HG03097 (cell line): ENCODE data around the gene TEX26.
"Not testable (repeated sequence)": the region's sequence is repeated elsewhere in the genome, so short reads cannot be mapped to it uniquely, and the experiment has no call there.

Experiments used
- ATAC-seq: cut with Tn5 transposase; IDR thresholded peaks from one replicate; pipeline ENCODE4 v1.9.1; 2021; ENCODE audit not compliant: unreplicated experiment, low FRiP score

Gene TEX26

DNA sequence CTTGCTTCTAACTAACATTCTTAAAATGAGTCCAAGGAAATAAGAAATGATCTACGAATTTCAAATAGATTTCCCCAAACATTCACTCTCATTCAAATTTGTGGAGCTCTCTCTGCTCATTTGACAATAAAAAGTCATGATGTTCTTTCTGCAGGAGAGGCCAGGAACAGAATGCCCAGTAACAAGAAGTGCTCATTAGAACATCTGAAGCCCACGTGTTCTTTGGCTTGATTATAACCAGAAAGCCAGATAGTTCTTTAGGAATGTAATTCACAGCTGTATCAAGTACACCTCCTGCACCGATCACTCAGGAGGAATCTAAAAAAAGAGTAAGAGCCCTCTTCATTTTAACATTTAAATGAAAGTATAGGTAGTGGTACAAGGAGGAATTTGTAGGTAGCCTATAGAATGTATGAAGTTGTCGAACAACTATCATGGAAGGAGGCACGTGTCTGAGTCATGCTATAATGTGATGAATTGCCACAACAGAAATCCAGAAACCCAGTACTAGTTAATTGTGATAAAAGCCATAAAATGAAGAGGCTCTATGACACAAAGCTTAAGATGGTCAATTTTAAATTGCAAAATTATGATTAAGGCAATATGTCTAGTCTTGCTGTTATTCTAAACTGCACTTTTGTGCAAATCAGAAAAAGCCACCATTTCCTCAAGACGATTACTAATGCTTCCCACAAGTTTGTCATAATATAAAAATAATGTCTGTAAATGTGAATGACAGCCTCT, 13.6 kb upstream of the TEX26 start:
- no peak for ATAC-seq

DNA sequence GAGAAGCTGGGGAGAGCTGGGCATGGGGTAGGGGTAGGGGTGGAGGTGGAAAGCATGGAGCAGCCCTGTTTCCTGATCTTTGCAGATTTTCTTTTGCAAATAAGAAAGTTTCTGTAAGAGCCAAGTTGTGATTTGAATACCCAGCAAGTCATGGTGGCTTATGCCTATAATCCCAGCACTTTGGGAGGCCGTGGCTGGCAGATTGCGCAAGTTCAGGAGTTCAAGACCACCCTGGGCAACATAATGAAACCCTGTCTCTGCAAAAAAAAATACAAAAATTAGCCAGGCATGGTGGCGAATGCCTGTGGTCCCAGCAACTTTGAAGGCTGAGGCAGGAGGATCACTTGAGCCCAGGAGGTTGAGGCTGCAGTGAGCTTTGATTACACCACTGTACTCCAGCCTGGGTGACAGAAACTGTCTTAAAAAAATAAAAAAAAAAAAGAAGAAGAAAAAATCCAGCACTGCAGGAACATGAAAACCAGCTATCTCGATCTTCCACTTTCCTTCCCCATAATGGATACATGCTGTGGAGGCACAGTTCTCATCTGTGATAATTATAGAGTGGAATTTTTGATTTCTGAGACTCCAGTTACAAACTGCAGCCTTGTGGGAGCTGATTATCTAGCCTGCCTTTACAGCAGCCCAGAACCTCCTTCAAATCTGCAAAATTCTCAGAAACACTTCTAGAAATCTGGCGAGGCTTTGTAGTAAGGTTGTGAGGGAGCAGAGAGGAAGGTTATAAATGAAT, 12.1 kb upstream of the TEX26 start:
- no peak for ATAC-seq

DNA sequence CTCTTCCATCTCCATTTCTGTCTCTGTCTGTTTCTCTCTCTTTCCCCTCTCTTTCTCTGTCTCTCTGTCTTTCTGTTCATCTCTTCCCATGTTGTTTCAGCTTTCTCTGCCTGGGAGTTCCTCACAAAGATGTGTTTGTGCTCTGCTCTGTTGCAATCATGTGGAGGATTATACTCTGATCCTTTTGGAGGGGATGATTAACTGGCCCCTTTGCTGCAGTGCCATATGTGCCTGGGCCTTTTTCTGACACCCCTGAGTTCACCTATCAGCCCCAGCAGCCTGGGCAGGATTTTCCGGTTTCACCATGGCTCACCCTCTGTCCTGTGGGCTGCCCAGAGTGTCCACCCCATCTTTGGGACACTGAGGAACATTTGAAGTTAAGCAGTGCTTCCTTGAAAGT, 9.0 kb upstream of the TEX26 start:
- no peak for ATAC-seq

DNA sequence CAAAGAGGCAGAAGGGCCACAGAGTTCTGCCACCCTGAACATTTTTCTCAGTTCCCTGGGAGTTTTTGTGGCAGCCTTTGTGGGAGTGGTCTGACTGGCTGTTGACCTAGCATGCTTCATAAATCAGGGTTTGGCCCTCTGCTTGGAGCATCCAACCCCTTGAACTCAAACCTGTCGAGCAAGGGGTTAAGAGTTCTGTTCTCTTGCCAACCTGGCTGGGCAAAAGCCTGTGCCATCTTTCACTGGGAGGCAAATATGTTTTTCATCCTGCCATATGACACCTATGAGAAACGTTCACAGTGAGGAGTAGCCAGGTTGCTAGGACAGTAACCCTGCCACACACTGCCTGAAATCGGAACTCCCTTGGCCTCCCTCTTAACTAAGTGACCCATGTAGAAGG, 7.7 kb upstream of the TEX26 start:
- no peak for ATAC-seq

DNA sequence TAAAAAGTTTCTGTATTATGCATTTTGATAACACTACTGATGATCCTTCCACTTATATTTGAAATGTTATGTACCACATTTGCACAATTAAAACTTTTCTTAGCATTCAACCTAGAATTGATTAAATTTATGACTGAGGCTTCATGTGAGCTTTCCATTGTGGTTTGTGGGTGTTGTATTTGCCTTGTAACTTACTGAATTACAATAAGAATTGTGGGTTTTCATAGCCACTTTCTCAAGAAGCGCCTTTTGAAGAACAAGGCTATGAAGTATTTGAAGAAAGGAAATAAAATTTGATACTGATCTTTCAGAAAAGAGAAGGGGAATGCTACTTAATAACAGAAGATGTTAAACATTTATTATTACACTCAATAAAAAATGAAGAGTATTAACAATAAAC, 7.0 kb upstream of the TEX26 start:
- no peak for ATAC-seq

DNA sequence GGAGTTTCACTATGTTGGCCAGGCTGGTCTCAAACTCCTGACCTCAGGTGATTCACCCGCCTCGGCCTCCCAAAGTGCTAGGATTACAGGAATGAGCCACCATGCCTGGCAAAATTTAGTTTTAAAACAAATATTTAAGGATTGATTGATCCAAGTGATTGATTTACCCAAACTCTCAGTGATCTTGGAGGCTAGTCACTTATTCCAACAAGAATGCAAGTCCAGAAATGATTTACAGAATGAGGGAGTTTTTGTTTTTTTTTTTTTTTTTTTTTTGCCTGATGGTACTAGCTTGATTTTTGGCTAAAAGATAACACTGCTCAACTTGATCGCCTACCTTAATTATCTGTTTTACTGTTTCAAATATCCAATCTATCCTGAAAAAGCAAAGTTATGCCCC, 5.7 kb upstream of the TEX26 start:
- ATAC-seq, result no peak

DNA sequence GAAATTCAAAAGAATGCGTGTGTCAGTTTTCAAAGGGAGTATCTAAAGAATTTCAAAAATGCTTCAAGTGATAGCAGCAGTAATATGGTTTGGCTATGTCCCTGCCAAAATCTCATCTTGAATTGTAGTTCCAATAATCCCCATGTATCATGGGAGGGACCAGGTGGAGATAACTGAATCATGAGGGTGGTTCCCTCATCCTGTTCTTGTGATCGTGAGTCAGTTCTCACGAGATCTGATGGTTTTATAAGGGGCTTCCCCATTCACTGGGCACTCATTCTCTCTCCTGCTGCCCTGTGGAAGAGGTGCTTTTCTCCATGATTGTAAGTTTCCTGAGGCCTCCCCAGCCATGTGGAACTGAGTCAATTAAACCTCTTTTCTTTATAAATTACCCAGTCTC, 5.3 kb upstream of the TEX26 start:
- not testable (repeated sequence) for ATAC-seq

DNA sequence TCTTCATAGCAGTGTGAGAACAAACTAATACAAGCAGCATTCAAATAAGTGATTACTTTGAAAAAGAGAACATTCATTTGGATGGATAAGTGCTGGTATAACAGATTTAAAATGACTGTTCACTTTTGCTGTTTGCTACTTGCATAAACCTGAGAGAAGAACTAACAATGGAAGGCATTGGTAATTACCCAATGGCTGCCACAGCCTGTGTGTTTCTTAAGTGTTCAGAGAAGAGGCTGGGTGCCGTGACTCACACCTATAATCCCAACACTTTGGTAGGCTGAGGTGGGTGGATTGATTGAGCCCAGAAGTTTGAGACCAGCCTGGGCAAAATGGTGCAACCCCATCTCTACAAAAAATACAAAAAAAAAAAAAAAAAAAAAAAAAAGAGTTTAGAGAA, 4.9 kb upstream of the TEX26 start:
- ATAC-seq, result no peak

DNA sequence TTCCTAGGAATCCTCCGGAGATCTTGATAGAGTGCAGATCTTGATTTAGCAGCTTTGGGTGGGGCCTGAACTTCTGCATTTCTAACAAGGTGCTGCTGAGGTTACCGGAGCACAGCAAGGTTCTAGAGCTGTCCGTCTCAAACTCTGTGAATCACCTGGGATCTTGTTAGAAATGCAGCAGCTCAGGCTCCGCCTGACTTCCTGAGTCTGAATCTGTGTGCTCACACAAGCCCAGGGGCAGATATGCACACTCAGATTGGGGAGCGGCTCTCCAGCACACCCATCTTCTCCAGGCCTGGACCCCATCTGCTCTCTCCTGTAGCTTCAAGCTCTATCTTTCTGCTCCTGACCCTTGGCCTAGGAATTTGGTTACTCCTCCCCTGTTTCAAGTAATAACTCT, 3.5 kb upstream of the TEX26 start:
- ATAC-seq, result no peak

DNA sequence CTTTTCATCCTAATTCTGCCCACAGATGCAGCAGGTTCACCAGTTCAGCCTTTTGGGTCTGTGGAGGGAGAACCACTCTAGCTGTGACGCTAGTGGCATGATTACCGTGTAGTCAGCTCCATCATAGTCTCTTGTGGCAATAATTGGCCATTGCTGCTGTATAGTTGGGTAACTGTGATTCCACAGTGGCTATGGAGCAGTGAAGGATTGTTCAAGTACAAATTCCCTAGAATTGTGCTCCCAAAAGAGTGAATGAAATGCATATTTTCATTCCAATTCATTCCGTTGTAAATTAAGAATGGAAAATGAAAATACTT, 856 bp downstream of the TEX26 start:
- ATAC-seq, result no peak

DNA sequence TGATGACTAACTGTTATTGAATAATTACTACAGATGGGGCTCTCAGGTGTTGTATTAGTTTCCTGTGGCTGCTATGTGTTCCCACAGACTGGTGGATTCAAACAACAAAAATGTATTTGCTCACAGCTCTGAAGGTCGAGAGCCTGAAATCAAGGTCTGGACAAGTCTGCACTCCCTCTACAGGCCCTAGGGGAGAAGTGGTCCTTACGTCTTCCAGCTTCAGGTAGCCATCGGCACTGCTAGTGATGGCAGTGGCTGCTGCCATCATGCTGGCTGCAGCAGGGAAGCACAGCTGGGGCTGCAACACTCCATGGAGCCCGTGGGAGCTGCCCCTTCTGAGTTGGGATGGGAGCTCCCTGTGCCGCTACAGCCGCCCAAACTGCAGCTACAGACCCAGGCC, 1.9 kb downstream of the TEX26 start:
- ATAC-seq, result no peak

DNA sequence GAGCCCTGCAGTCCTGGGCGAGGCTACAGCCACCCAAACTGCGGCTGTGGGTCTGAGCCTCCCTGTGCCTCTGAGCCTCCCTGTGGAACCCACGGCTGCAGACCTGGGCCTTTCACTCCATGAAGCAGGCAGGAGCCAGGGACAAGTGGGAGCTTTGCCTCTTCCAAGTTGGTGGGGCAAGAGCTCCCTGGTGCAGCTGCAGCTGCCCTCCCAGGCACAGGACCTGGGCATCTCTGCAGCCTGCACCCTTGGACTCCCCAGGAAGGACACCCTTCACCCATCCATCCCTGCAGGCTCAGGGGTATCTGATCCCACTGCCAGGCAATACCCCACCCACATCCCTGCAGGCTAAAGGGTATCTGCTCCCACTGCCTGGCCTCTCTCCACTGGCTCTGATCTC, 2.3 kb downstream of the TEX26 start:
- ATAC-seq, result no peak

DNA sequence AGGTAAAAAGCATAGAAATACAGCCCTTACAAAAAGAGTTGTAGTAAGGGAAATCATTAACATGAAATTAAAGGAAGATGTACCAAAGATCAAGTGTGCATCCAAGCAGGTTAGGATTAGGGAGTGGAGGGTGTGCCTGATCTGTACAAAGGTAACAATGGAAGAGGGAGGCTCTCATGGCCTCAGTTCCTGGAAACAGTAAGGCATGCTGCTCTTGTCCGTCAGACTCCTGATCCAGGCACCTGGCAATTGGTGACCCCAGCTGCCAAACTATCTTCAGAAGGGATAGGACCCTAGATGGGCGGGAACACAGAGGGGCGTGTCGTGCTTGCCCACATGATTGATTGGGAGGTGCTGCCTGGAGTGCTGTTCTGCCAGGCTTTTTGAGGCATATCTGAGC, 4.5 kb downstream of the TEX26 start:
- no peak for ATAC-seq

DNA sequence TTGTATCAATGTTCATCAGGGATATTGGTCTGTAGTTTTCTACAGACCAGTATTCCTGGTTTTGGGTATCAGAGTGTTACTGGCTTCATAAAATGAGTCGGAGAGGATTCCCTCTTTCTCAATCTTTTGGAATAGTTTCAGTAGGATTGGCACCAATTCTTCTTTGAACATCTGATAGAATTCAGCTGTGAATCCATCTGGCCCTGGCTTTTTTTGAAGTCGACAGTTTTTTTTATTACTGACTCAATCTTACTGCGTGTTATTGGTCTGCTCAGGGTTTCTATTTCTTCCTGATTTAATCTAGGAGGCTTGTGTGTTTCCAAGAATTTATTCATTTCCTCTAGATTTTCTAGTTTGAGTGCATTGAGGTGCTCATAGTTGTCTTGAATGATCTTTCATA, 11.4 kb downstream of the TEX26 start:
- no peak for ATAC-seq

DNA sequence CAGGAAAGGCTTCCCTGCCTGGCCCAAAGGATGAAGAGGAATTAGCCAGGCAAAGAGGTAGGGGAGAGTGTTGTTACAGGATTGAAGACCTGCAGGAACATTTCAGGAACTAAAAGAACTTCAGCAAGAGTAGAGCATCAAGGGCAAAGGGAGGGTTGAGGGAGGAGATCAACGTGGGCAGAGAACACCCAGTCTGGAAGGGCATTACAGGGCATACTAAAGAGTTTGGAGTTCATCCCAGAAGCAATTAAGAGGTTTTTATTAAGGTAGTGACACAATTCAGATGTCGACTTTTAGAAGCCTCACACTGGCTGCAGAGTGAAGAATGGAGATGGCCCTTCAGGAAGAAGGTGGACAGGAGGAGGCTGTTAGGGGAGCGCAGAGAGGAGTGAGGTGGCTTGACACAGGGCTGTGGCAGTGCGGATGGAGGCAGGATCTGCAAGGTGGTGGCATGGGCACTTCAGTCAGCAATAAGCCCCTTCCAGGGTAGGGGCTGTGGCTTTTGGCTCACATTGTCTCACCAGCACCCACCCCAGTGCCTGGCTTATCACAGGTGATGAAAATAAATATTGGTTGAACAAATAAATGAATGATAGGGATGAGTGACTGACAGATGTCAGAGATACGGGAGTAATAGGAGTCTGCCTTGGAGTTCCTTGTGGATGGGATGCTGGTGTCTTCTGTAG, 24.9 kb downstream of the TEX26 start:
- ATAC-seq, result no peak

DNA sequence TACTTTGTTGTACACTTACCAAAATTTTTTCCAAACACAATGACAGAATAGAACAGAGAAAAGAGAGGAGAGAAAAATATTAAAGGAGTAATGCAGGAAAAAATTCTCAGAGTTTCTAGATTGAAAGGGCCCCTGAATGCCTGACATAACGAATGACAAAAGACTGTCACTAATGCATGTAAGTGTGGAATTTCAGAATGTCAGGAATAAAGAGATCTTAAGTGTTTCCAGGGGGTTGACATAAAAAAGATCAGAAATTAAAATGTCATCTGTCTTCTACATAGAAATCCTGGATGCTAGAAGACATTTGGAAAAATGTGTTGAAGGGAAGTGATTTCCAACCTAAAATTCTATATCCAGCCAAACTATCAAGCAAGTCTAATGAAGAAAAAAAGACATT, 27.2 kb downstream of the TEX26 start:
- no peak for ATAC-seq

DNA sequence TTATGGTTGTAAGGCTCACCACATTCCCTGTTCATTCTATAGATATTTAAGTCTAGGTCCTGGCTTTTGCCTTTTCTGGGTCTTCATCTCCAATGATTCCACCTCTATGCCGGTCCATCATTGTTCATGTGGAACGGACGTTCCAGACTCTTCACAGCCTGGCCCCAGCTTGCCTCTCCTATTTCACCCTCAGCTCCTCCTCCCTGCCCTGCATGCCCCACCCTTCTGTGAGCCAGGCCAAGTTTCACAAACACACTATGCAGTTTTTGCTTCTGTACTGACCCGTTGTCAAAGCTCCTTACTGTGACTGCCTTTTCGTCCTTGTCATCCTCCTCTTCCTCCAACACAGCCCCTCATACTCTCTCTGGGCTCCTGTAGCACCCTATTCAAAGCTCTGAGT, 31.3 kb downstream of the TEX26 start:
- no peak for ATAC-seq

DNA sequence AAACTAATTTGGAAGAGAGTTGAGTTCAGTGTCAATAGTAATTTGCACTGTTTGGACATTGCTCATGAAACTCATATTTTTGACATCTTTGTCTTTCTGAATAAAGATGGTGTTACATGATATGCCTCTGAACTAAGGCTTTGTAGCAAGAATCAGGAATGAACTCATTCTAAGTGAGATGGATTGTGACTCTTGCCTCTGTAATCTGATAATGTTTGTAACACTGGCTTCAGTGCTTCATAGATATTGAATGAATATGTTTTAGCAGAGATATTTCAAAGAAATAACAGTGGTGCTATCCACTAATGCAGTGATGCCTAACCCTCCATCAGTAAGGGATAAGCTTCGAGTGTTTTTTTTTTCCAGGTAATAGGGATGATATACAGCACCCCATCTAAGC, 32.9 kb downstream of the TEX26 start:
- ATAC-seq, result no peak

DNA sequence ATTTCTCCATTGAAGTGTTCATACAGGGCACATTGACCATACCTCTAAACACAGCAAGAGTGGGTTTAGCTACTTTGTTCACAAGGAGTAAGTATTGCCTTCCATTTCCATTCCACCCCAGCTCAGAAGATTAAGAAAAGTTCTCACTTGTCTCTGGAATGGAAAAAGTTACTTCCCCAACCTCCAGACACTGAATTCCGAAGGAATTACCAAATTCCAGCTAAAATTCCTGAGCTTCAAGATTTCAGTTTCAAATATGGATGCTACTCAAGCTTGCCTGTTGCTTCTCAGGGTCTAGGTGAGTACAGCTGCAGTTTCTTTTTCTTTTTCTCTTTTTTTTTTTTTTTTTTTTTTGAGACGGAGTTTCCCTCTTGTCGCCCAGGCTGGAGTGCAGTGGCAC, 33.6 kb downstream of the TEX26 start:
- ATAC-seq, result no peak

DNA sequence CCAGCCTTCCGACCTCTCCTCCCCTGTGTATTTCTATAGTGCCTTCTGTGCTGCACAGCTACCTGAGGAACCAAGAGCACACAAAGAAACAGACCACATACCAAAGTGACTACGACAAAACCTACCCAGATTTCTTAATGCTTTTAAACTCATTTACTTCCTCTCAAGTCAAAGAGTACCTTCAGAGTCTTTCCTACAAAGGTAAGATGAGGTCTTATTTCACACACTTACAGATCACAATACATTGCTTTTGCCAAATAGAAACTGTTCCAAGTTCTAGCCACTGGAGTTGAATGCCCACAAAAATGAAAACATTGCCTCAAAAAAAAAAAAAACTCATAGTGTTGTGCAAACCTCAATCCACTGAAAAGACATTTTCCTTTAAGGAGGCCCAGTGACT, 36.4 kb downstream of the TEX26 start:
- no peak for ATAC-seq

DNA sequence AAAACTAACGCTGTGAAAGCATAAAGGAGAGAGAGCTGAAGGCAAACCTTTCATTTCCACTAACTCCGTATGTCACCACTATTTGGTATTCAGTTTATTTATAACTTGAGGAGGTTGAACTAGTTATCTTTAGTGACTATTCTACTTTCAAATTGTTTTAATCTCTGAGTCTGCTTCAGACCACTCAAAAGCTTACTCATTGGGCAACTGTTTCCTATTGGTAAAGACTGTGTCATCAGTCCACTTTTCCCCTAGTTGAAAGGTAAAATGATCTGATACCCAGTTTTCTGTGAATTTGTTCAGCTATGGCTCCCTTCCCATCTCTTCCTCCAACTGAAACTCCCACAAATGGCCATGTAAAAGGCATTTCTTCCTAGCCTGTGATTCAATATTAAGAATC, 39.1 kb downstream of the TEX26 start:
- ATAC-seq, result no peak

DNA sequence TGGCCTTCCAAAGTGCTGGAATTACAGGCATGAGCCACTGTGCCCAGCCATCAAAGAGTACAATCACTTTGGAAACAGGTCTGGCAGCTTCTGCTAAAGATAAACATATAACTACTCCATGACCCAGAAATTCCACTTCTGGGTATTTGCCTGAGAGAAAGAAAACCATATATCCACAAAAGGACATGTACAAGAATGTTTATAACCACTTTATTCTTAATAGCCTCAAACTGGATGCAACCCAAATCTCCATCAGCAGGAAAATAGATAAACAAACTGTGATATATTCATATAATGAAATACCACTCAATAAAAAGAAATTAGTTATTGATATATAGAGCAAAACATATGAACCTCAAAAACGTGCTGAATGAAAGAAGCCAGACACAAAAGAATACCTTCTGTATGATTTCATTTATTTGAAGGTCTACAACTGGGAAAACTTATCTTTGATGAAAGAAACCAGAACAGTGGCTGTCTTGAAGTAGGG, 40.5 kb downstream of the TEX26 start:
- no peak for ATAC-seq
